HepG2 (cell line): ENCODE data around the gene ABAT. TPM values are rescaled to one million over a fixed set of nuclear protein-coding genes. Genes with fewer than 3 reads are reported as not detected.

Experiments
- JARID2 ChIP-seq: sonication (generic); formaldehyde crosslinking; IDR thresholded peaks from 2 replicates; pipeline ENCODE4 v1.8.1; 2023; ENCODE audit warnings: missing genetic modification reagents, inconsistent platforms; ENCODE audit not compliant: insufficient replicate concordance
- MTA3 ChIP-seq: sonication (generic); formaldehyde crosslinking; IDR thresholded peaks from 2 replicates; pipeline ENCODE4 v1.4.0; 2020; ENCODE audit warnings: missing genetic modification reagents
- RBFOX2 ChIP-seq: fragments of 200-400 bp; formaldehyde crosslinking; IDR thresholded peaks from 2 replicates; pipeline ENCODE4 v1.6.1; 2017; ENCODE audit warnings: low read depth, mild to moderate bottlenecking, low read length
- RFX3 ChIP-seq: IDR thresholded peaks from 2 replicates; pipeline ENCODE4 v1.6.1; 2016; ENCODE audit warnings: missing biosample characterization, missing genetic modification reagents
- SATB2 ChIP-seq: sonication (generic); formaldehyde crosslinking; IDR thresholded peaks from 2 replicates; pipeline ENCODE4 v1.5.0; 2020; ENCODE audit warnings: missing genetic modification reagents
- SRSF1 ChIP-seq: fragments of 200-400 bp; formaldehyde crosslinking; optimal IDR thresholded peaks from 2 replicates; pipeline ENCODE3; 2017; ENCODE audit warnings: mild to moderate bottlenecking, low read depth, low read length, moderate library complexity
- SRSF9 ChIP-seq: fragments of 200-400 bp; formaldehyde crosslinking; IDR thresholded peaks from 2 replicates; pipeline ENCODE4 v1.6.1; 2018; ENCODE audit warnings: borderline replicate concordance, mild to moderate bottlenecking, low read depth, low read length; ENCODE audit not compliant: insufficient read depth, poor library complexity, severe bottlenecking
- TAF1 ChIP-seq: sonication (generic); formaldehyde crosslinking; IDR thresholded peaks from 2 replicates; pipeline ENCODE4 v1.4.0; 2020; ENCODE audit warnings: missing genetic modification reagents
- TEAD2 ChIP-seq: sonication (generic); formaldehyde crosslinking; IDR thresholded peaks from 2 replicates; pipeline ENCODE4 v1.9.0; 2021; ENCODE audit warnings: missing genetic modification reagents
- TSC22D2 ChIP-seq: sonication (generic); formaldehyde crosslinking; IDR thresholded peaks from 2 replicates; pipeline ENCODE4 v1.5.1; 2020; ENCODE audit warnings: missing genetic modification reagents, mild to moderate bottlenecking, borderline replicate concordance
- ZBTB21 ChIP-seq: sonication (generic); formaldehyde crosslinking; IDR thresholded peaks from 2 replicates; pipeline ENCODE4 v1.4.0; 2020; ENCODE audit warnings: missing genetic modification reagents
- ZBTB7A ChIP-seq: sonication (generic); formaldehyde crosslinking; IDR thresholded peaks from 2 replicates; pipeline ENCODE4 v1.8.0; 2022; ENCODE audit warnings: mild to moderate bottlenecking, missing genetic modification reagents
- ZFYVE20 ChIP-seq: sonication (generic); formaldehyde crosslinking; IDR thresholded peaks from 2 replicates; pipeline ENCODE4 v1.8.0; 2023; ENCODE audit warnings: low read depth, mild to moderate bottlenecking, moderate library complexity, missing genetic modification reagents, borderline replicate concordance
- ZNF234 ChIP-seq: sonication (generic); formaldehyde crosslinking; conservative IDR thresholded peaks from 2 replicates; pipeline ENCODE4 v1.5.1; 2020; ENCODE audit warnings: mild to moderate bottlenecking, missing genetic modification reagents
- ZNF775 ChIP-seq: sonication (generic); formaldehyde crosslinking; IDR thresholded peaks from 2 replicates; pipeline ENCODE4 v1.4.0; 2020; ENCODE audit warnings: missing genetic modification reagents, mild to moderate bottlenecking, moderate library complexity, borderline replicate concordance
- ZSCAN12 ChIP-seq: sonication (generic); formaldehyde crosslinking; IDR thresholded peaks from 2 replicates; pipeline ENCODE4 v1.9.0; 2021; ENCODE audit warnings: mild to moderate bottlenecking, missing genetic modification reagents
- polyA plus RNA-seq, 8 experiments: library from polyadenylated mRNA; depleted of rRNA in 3 of 8; stranded (reverse) in 7 of 8; unstranded in 1 of 8; fragments of >200 nt; fragmentation: Illumina TruSeq in 4 of 8; extraction: Trizol in 4 of 8; gene quantifications; 2 replicates each; pipeline versions ENCODE4 v1.2.1 to v1.2.3, GENCODE V29; 2011 to 2016; ENCODE audit warnings: low read depth in 4 of 8, missing spikeins in 1 of 8, mixed read lengths in 1 of 8; ENCODE audit not compliant: insufficient read depth in 1 of 8
- total RNA-seq, 5 experiments: library from RNA; depleted of rRNA; stranded (reverse); fragments of >200 nt; fragmentation: Illumina TruSeq; extraction: Trizol; gene quantifications; 2 replicates each; pipeline ENCODE4 v1.2.3, GENCODE V29; 2016; ENCODE audit warnings: low read depth in 1 of 5
- TF ChIP-seq, protein P1 (sequence below): sonication (generic); formaldehyde crosslinking; IDR thresholded peaks from 2 replicates; pipeline ENCODE4 v1.8.1; 2023; ENCODE audit warnings: mild to moderate bottlenecking, missing genetic modification reagents, borderline replicate concordance
- TF ChIP-seq, protein P2 (sequence below): sonication (generic); formaldehyde crosslinking; IDR thresholded peaks from 2 replicates; pipeline ENCODE4 v1.4.0; 2020; ENCODE audit warnings: missing genetic modification reagents
- TF ChIP-seq, protein P3 (sequence below): sonication (generic); formaldehyde crosslinking; IDR thresholded peaks from 2 replicates; pipeline ENCODE4 v1.4.0; 2020; ENCODE audit warnings: missing genetic modification reagents
- TF ChIP-seq, protein P4 (sequence below): sonication (generic); formaldehyde crosslinking; IDR thresholded peaks from 2 replicates; pipeline ENCODE4 v1.8.1; 2023; ENCODE audit warnings: missing genetic modification reagents, mild to moderate bottlenecking, borderline replicate concordance
- TF ChIP-seq, protein P5 (sequence below): sonication (generic); formaldehyde crosslinking; IDR thresholded peaks from 2 replicates; pipeline ENCODE4 v1.8.1; 2023; ENCODE audit warnings: missing genetic modification reagents, inconsistent platforms, borderline replicate concordance
- TF ChIP-seq, protein P6 (sequence below): sonication (generic); formaldehyde crosslinking; IDR thresholded peaks from 2 replicates; pipeline ENCODE4 v1.8.1; 2023; ENCODE audit warnings: mild to moderate bottlenecking, inconsistent platforms, moderate library complexity, missing genetic modification reagents, borderline replicate concordance

ABAT gene
- total and polyA plus RNA-seq, 2 of the 13 experiments (the other 11 are each of a cell fraction or from before 2014, with no cell fraction given) = 47.6 to 97.3 TPM

DNA sequence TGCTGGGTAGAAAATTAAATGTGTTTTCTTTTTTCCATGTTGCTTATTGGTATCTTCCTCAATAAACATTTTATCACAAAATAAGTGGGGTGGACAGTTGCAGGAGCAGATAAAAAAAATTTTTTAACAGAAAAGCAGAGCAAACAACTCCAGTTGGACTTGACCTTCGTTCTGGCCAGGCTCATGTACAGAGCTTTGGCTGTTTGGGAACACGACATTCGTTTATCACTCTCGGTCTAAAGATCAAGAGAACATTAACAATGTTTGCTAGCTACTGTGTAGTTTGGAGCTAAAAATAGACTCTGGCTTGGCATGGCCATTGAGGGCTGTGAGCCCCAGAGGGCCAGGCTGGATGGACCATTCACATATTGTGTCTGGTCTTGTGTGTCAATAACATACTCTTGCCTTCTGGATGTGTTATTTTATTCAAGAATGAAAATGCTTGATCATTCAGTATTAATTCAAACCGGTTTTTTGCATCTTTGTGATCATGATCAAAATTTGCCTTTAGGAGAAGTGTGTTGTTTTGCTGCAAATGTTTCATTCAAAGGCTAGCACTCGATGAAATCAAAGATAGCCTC is 66.4 kb downstream of the ABAT start (continued):
- TF ChIP-seq ZSCAN12 (CRISPR knock-in tag) (no peak), ZFYVE20 (CRISPR knock-in tag) (no peak), TEAD2 (CRISPR knock-in tag) (no peak), ZNF775 (no peak), TSC22D2 (peak; percentile 59; the same call in 1 of the 2 replicates), SRSF1 (no peak), JARID2 (CRISPR knock-in tag) (no peak), TAF1 (CRISPR knock-in tag) (no peak), ZNF234 (CRISPR knock-in tag) (no peak), SATB2 (CRISPR knock-in tag) (no peak), SRSF9 (no peak), ZBTB7A (no peak), ZBTB21 (CRISPR knock-in tag) (0 out of 2 replicates have a peak, but pooled peaks have one; percentile 20), RFX3 (CRISPR knock-in tag) (no peak), RBFOX2 (no peak), MTA3 (CRISPR knock-in tag) (no peak)
- TF ChIP-seq, protein P1, sequence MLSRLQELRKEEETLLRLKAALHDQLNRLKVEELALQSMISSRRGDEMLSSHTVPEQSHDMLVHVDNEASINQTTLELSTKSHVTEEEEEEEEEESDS (CRISPR knock-in tag) = no peak
- TF ChIP-seq, protein P2, sequence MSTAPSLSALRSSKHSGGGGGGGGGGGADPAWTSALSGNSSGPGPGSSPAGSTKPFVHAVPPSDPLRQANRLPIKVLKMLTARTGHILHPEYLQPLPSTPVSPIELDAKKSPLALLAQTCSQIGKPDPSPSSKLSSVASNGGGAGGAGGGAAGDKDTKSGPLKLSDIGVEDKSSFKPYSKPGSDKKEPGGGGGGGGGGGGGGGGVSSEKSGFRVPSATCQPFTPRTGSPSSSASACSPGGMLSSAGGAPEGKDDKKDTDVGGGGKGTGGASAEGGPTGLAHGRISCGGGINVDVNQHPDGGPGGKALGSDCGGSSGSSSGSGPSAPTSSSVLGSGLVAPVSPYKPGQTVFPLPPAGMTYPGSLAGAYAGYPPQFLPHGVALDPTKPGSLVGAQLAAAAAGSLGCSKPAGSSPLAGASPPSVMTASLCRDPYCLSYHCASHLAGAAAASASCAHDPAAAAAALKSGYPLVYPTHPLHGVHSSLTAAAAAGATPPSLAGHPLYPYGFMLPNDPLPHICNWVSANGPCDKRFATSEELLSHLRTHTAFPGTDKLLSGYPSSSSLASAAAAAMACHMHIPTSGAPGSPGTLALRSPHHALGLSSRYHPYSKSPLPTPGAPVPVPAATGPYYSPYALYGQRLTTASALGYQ (CRISPR knock-in tag) = peak; percentile 96
- TF ChIP-seq, protein P3, sequence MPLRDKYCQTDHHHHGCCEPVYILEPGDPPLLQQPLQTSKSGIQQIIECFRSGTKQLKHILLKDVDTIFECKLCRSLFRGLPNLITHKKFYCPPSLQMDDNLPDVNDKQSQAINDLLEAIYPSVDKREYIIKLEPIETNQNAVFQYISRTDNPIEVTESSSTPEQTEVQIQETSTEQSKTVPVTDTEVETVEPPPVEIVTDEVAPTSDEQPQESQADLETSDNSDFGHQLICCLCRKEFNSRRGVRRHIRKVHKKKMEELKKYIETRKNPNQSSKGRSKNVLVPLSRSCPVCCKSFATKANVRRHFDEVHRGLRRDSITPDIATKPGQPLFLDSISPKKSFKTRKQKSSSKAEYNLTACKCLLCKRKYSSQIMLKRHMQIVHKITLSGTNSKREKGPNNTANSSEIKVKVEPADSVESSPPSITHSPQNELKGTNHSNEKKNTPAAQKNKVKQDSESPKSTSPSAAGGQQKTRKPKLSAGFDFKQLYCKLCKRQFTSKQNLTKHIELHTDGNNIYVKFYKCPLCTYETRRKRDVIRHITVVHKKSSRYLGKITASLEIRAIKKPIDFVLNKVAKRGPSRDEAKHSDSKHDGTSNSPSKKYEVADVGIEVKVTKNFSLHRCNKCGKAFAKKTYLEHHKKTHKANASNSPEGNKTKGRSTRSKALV = no peak
- TF ChIP-seq, protein P4, sequence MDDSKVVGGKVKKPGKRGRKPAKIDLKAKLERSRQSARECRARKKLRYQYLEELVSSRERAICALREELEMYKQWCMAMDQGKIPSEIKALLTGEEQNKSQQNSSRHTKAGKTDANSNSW (CRISPR knock-in tag) = no peak
- TF ChIP-seq, protein P5, sequence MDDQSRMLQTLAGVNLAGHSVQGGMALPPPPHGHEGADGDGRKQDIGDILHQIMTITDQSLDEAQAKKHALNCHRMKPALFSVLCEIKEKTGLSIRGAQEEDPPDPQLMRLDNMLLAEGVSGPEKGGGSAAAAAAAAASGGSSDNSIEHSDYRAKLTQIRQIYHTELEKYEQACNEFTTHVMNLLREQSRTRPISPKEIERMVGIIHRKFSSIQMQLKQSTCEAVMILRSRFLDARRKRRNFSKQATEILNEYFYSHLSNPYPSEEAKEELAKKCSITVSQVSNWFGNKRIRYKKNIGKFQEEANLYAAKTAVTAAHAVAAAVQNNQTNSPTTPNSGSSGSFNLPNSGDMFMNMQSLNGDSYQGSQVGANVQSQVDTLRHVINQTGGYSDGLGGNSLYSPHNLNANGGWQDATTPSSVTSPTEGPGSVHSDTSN (CRISPR knock-in tag) = no peak
- TF ChIP-seq, protein P6, sequence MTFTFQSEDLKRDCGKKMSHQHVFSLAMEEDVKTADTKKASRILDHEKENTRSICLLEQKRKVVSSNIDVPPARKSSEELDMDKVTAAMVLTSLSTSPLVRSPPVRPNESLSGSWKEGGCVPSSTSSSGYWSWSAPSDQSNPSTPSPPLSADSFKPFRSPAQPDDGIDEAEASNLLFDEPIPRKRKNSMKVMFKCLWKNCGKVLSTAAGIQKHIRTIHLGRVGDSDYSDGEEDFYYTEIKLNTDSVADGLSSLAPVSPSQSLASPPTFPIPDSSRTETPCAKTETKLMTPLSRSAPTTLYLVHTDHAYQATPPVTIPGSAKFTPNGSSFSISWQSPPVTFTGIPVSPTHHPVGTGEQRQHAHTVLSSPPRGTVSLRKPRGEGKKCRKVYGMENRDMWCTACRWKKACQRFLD (CRISPR knock-in tag) = no peak
